ENCODE results near the gene NOSIP. TPM values are rescaled to one million over a fixed set of nuclear protein-coding genes. Genes with fewer than 3 reads are reported as not detected.

Gene NOSIP
- total RNA-seq, 1 donor from 2014 or later = 47.0 TPM

- DNase-seq (ENCODE audit: low spot score) = no peak
- H3K27ac Mint-ChIP-seq (ENCODE audit: unreplicated experiment) = no peak overlapping the region
- TF ChIP-seq CTCF (IDR thresholded peaks at IDR 0.05) = no peak
- peaks cover 19% of the 10 kb centered on the region for H3K36me3 Mint-ChIP-seq (ENCODE audit: low read depth)
- H3K4me3 Mint-ChIP-seq (ENCODE audit: unreplicated experiment) = no peak overlapping the region
- no peaks in the 10 kb centered on the region for H3K9me3 Mint-ChIP-seq (ENCODE audit: low read depth)
- no peaks in the 10 kb centered on the region for H3K27me3 Mint-ChIP-seq (ENCODE audit: low read depth)
- peaks cover 4% of the 10 kb centered on the region for H3K4me1 Mint-ChIP-seq (ENCODE audit: low read depth)
These were observed 37.3 kb downstream of the NOSIP start for GRCh38 chr19:49543032-49543431.

GRCh38 chr19:49542446-49542845, 37.9 kb downstream of the NOSIP start:
- DNase-seq (ENCODE audit: low spot score) = no peak
- peaks cover 19% of the 10 kb centered on the region for H3K36me3 Mint-ChIP-seq (ENCODE audit: low read depth)
- H3K27ac Mint-ChIP-seq (ENCODE audit: unreplicated experiment) = no peak overlapping the region
- H3K4me1 Mint-ChIP-seq (ENCODE audit: low read depth) = peaks cover 4% of the 10 kb centered on the region
- no peaks in the 10 kb centered on the region for H3K27me3 Mint-ChIP-seq (ENCODE audit: low read depth)
- H3K4me3 Mint-ChIP-seq (ENCODE audit: unreplicated experiment) = no peak overlapping the region
- no peaks in the 10 kb centered on the region for H3K9me3 Mint-ChIP-seq (ENCODE audit: low read depth)
- no peak for TF ChIP-seq CTCF (IDR thresholded peaks at IDR 0.05)

GRCh38 chr19:49541914-49542313, 38.4 kb downstream of the NOSIP start:
- Mint-ChIP-seq H3K27me3 (ENCODE audit: low read depth) (no peaks in the 10 kb centered on the region), H3K4me1 (ENCODE audit: low read depth) (peaks cover 3% of the 10 kb centered on the region), H3K4me3 (ENCODE audit: unreplicated experiment) (no peak overlapping the region), H3K36me3 (ENCODE audit: low read depth) (peaks cover 22% of the 10 kb centered on the region), H3K27ac (ENCODE audit: unreplicated experiment) (no peak overlapping the region), H3K9me3 (ENCODE audit: low read depth) (no peaks in the 10 kb centered on the region)
- no peak for TF ChIP-seq CTCF (IDR thresholded peaks at IDR 0.05)
- no peak for DNase-seq (ENCODE audit: low spot score)

GRCh38 chr19:49539192-49539952, 41.0 kb downstream of the NOSIP start:
- no peaks in the 10 kb centered on the region for H3K9me3 Mint-ChIP-seq (ENCODE audit: low read depth)
- DNase-seq (ENCODE audit: low spot score) = no peak

GRCh38 chr19:49538643-49539042, 41.7 kb downstream of the NOSIP start:
- peaks cover 30% of the 10 kb centered on the region for H3K36me3 Mint-ChIP-seq (ENCODE audit: low read depth)
- no peaks in the 10 kb centered on the region for H3K27me3 Mint-ChIP-seq (ENCODE audit: low read depth)
- peaks cover 11% of the 10 kb centered on the region for H3K4me1 Mint-ChIP-seq (ENCODE audit: low read depth)
- TF ChIP-seq CTCF (IDR thresholded peaks at IDR 0.05) = no peak
- H3K27ac Mint-ChIP-seq (ENCODE audit: unreplicated experiment) = no peak overlapping the region
- H3K4me3 Mint-ChIP-seq (ENCODE audit: unreplicated experiment) = no peak overlapping the region
- DNase-seq (ENCODE audit: low spot score) = no peak
- no peaks in the 10 kb centered on the region for H3K9me3 Mint-ChIP-seq (ENCODE audit: low read depth)

More at GRCh38 chr19:49539192-49539952, 41.0 kb downstream of the NOSIP start:
- Mint-ChIP-seq H3K4me3 (ENCODE audit: unreplicated experiment) (no peak overlapping the region), H3K4me1 (ENCODE audit: low read depth) (peaks cover 9% of the 10 kb centered on the region), H3K27me3 (ENCODE audit: low read depth) (no peaks in the 10 kb centered on the region), H3K27ac (ENCODE audit: unreplicated experiment) (no peak overlapping the region), H3K36me3 (ENCODE audit: low read depth) (peaks cover 30% of the 10 kb centered on the region)
- TF ChIP-seq CTCF (IDR thresholded peaks at IDR 0.05) = no peak

All from chondrocyte (in vitro differentiated cells).